NT2/D1 (cell line): ENCODE data around the gene ZNFX1.

Experiments
- SUZ12 ChIP-seq: IDR thresholded peaks from 2 replicates; pipeline ENCODE4 v1.6.1; 2011; ENCODE audit not compliant: insufficient read length, insufficient read depth; ENCODE audit errors: extremely low read depth
- YY1 ChIP-seq: IDR thresholded peaks from 2 replicates; pipeline ENCODE4 v1.6.1; 2011; ENCODE audit not compliant: insufficient read length, insufficient read depth
- ZNF274 ChIP-seq: IDR thresholded peaks from 2 replicates; pipeline ENCODE4 v1.6.1; 2011; ENCODE audit warnings: mild to moderate bottlenecking, low read depth, low read length

- TF ChIP-seq YY1 (no peak), ZNF274 (no peak), SUZ12 (no peak)
Observed at GRCh38 chr20:49216991-49217578, 60.8 kb downstream of the ZNFX1 start.
